Panc1 (cell line): ENCODE data around the gene ARHGEF7.

Experiments
- POLR2AphosphoS5 ChIP-seq: IDR thresholded peaks from 2 replicates; pipeline ENCODE4 v1.6.1; 2012; ENCODE audit warnings: mild to moderate bottlenecking, low read depth, low read length, moderate library complexity
- REST ChIP-seq, 2 experiments: IDR thresholded peaks; 2 replicates each; pipeline ENCODE4 v1.6.1; 2011 to 2012; ENCODE audit warnings: low read depth in 2 of 2, control low read depth in 1 of 2, low read length in 1 of 2, mild to moderate bottlenecking in 1 of 2, moderate library complexity in 1 of 2; ENCODE audit not compliant: insufficient read depth in 1 of 2
- SIN3A ChIP-seq: IDR thresholded peaks from 2 replicates; pipeline ENCODE4 v1.6.1; 2012; ENCODE audit warnings: low read depth, mild to moderate bottlenecking, low read length, moderate library complexity, borderline replicate concordance; ENCODE audit not compliant: insufficient read depth
- TCF7L2 ChIP-seq: IDR thresholded peaks from 2 replicates; pipeline ENCODE4 v1.6.1; 2011; ENCODE audit warnings: mild to moderate bottlenecking, low read depth, low read length, inconsistent platforms
- TF ChIP-seq, protein P1 (sequence below): fragments of 450-650 bp; IDR thresholded peaks from 2 replicates; pipeline ENCODE4 v1.5.1; 2017; ENCODE audit warnings: mild to moderate bottlenecking

DNA sequence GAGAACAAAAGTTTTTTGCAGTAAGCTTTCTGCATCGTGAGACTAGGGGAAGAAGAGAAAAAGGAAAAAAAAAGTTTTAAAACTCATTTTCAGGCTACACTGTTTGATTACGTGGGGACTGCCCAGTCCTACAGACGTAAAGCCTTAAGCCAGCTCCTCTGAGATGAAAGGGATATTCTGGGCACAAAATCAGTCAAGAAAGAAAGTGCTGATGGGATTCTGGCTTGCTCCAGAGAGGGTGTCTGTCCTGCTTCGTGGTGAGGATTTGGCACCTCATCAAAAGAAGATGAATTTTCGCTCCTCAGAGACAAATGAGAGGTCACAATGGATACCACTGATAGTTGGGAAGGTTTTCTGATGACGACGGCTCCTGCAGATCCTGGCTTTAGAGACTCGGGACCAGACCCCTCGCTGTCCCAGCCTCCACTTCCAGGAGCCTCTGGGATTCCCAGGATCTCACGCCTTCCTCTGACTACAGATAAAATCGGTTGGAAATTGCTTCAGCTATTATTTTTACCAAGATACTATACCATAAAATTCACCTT, 215.0 kb downstream of the ARHGEF7 start:
- TF ChIP-seq POLR2AphosphoS5 (no peak), TCF7L2 (no peak), REST (IDR thresholded peaks at IDR 0.05; ENCODE audit: insufficient read depth in 1 of 2, low read depth in 2 of 2, low read length in 1 of 2) (no peak), SIN3A (no peak)
- TF ChIP-seq, protein P1, sequence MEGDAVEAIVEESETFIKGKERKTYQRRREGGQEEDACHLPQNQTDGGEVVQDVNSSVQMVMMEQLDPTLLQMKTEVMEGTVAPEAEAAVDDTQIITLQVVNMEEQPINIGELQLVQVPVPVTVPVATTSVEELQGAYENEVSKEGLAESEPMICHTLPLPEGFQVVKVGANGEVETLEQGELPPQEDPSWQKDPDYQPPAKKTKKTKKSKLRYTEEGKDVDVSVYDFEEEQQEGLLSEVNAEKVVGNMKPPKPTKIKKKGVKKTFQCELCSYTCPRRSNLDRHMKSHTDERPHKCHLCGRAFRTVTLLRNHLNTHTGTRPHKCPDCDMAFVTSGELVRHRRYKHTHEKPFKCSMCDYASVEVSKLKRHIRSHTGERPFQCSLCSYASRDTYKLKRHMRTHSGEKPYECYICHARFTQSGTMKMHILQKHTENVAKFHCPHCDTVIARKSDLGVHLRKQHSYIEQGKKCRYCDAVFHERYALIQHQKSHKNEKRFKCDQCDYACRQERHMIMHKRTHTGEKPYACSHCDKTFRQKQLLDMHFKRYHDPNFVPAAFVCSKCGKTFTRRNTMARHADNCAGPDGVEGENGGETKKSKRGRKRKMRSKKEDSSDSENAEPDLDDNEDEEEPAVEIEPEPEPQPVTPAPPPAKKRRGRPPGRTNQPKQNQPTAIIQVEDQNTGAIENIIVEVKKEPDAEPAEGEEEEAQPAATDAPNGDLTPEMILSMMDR = no peak
